PC-9 (cell line): ENCODE data around the gene GSK3B. TPM values are rescaled to one million over a fixed set of nuclear protein-coding genes. Genes with fewer than 3 reads are reported as not detected.
"Not testable (repeated sequence)": the region's sequence is repeated elsewhere in the genome, so short reads cannot be mapped to it uniquely, and the experiment has no call there.

Experiments
- BruUV-seq: library from RNA; stranded (reverse); fragments of 400-500 nt; replicated peaks from 2 replicates; lab custom pipeline; 2021; lab: Mats Ljungman, UMichigan
- CTCF ChIA-PET: fragments of 300-600 bp; sonication (Branson Sonifier 250); formaldehyde crosslinking; loops from one replicate; lab custom pipeline; 2022; ENCODE audit warnings: antibody characterized with exemption; lab: Charles Lee
- POLR2A ChIA-PET: fragments of 300-600 bp; sonication (Branson Sonifier 250); formaldehyde crosslinking; loops from one replicate; lab custom pipeline; 2022; ENCODE audit warnings: antibody characterized with exemption; ENCODE audit not compliant: unreplicated experiment; lab: Charles Lee
- DNase-seq, 2 experiments: peaks; one replicate each; pipeline versions ENCODE4 v3.0.0 to v3.0.0-alpha.2; 2015 to 2022; ENCODE audit warnings: mixed read lengths in 1 of 2
- H2AFZ ChIP-seq: fragments of 200-600 bp; sonication (generic); 2 replicates; pipeline ENCODE4 v1.8.1; 2017; ENCODE audit warnings: antibody characterized with exemption
- H3F3A ChIP-seq: fragments of 200-600 bp; sonication (generic); 2 replicates; pipeline ENCODE4 v1.8.1; 2017; ENCODE audit warnings: antibody characterized with exemption, mild to moderate bottlenecking, low read depth; ENCODE audit not compliant: insufficient read depth
- H3K27ac ChIP-seq: fragments of 200-600 bp; sonication (generic); 2 replicates; pipeline ENCODE4 v1.6.1; 2016; ENCODE audit warnings: mixed run types
- H3K27me3 ChIP-seq: fragments of 200-600 bp; sonication (generic); 2 replicates; pipeline ENCODE4 v1.6.1; 2016; ENCODE audit warnings: low read depth, mixed run types; ENCODE audit not compliant: insufficient read depth
- H3K36me3 ChIP-seq: fragments of 200-600 bp; sonication (generic); 2 replicates; pipeline ENCODE4 v1.6.1; 2016; ENCODE audit warnings: low read depth, mixed run types
- H3K4me1 ChIP-seq: fragments of 200-600 bp; sonication (generic); replicated peaks from 2 replicates; pipeline ENCODE4 v1.6.1; 2016; ENCODE audit warnings: mixed run types; ENCODE audit not compliant: insufficient read depth
- H3K4me2 ChIP-seq: fragments of 200-600 bp; sonication (generic); 2 replicates; pipeline ENCODE4 v1.6.1; 2017; ENCODE audit warnings: mixed run types
- H3K4me3 ChIP-seq: fragments of 200-600 bp; sonication (generic); 2 replicates; pipeline ENCODE4 v1.6.1; 2016; ENCODE audit warnings: mixed run types
- H3K79me2 ChIP-seq: fragments of 200-600 bp; sonication (generic); 2 replicates; pipeline ENCODE4 v1.6.1; 2017; ENCODE audit warnings: low read depth, mixed run types
- H3K9me2 ChIP-seq: fragments of 200-600 bp; sonication (generic); 2 replicates; pipeline ENCODE4 v1.8.1; 2017; ENCODE audit warnings: mild to moderate bottlenecking; ENCODE audit not compliant: insufficient read depth
- H3K9me3 ChIP-seq: fragments of 200-600 bp; sonication (generic); 2 replicates; pipeline ENCODE4 v1.8.1; 2016; ENCODE audit warnings: low read depth; ENCODE audit not compliant: insufficient read depth
- H4K20me1 ChIP-seq: fragments of 200-600 bp; sonication (generic); 2 replicates; pipeline ENCODE4 v1.8.1; 2017; ENCODE audit not compliant: insufficient read depth
- EZH2 ChIP-seq: fragments of 200-600 bp; sonication (generic); IDR thresholded peaks from 2 replicates; pipeline ENCODE4 v1.8.0; 2017; ENCODE audit warnings: antibody characterized with exemption, low read depth
- intact Hi-C: fragments of 100-400 bp; cut with micrococcal nuclease; formaldehyde crosslinking; loops from one replicate; pipeline ENCODE4 v1.10.0; 2022; ENCODE audit not compliant: unreplicated experiment
- total RNA-seq: library from RNA; stranded (reverse); gene quantifications from 2 replicates; pipeline ENCODE4 v1.2.3, GENCODE V29; 2021
- TF ChIP-seq, protein P1 (sequence below): fragments of 200-600 bp; sonication (generic); conservative IDR thresholded peaks from 2 replicates; pipeline ENCODE4 v1.6.1; 2017; ENCODE audit warnings: mixed run types, antibody characterized with exemption, mild to moderate bottlenecking, moderate library complexity

GSK3B gene
- total RNA-seq, 1 experiment from 2014 or later, result 62.0 TPM

DNA sequence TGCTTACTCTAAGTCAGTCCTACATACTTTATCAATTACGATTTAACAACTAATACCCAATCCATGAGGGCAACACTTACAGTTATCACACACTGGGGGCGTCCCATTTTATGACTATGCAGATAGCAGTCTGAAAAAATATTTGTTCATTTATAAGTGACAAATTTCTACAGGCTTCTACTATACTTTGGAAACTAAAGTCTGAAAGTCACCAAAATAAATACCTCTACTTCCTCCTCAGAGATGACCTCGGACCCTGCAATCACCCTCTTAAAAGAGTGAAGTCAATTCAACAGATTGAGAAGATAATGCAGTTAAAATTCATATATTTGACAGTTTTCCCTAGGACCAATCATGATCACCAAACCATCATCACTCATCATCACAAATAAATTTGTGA, 76.6 kb downstream of the GSK3B start:
- Histone ChIP-seq H3K27ac (no peak overlapping the region), H3K4me1 (no peaks in the 10 kb centered on the region), H4K20me1 (peaks cover 78% of the 10 kb centered on the region), H3K4me3 (no peak overlapping the region), H3F3A (peaks cover 5% of the 10 kb centered on the region), H2AFZ (no peak overlapping the region), H3K27me3 (no peaks in the 10 kb centered on the region), H3K36me3 (no peaks in the 10 kb centered on the region; the same call in 1 of the 2 replicates), H3K9me3 (no peaks in the 10 kb centered on the region), H3K9me2 (no peaks in the 10 kb centered on the region), H3K79me2 (peaks cover 96% of the 10 kb centered on the region), H3K4me2 (no peak overlapping the region)
- TF ChIP-seq, protein P1, sequence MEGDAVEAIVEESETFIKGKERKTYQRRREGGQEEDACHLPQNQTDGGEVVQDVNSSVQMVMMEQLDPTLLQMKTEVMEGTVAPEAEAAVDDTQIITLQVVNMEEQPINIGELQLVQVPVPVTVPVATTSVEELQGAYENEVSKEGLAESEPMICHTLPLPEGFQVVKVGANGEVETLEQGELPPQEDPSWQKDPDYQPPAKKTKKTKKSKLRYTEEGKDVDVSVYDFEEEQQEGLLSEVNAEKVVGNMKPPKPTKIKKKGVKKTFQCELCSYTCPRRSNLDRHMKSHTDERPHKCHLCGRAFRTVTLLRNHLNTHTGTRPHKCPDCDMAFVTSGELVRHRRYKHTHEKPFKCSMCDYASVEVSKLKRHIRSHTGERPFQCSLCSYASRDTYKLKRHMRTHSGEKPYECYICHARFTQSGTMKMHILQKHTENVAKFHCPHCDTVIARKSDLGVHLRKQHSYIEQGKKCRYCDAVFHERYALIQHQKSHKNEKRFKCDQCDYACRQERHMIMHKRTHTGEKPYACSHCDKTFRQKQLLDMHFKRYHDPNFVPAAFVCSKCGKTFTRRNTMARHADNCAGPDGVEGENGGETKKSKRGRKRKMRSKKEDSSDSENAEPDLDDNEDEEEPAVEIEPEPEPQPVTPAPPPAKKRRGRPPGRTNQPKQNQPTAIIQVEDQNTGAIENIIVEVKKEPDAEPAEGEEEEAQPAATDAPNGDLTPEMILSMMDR, result no peak
- TF ChIP-seq EZH2, result no peak
- CTCF ChIA-PET, result no interaction called here
- no peak for DNase-seq
- BruUV-seq, result no TSS peak
- POLR2A ChIA-PET, result no interaction called here
- intact Hi-C loops, result loop anchor here (5.0 kb wide), 1 partner anchor 325 kb away; no protein-coding TSS in a partner anchor

DNA sequence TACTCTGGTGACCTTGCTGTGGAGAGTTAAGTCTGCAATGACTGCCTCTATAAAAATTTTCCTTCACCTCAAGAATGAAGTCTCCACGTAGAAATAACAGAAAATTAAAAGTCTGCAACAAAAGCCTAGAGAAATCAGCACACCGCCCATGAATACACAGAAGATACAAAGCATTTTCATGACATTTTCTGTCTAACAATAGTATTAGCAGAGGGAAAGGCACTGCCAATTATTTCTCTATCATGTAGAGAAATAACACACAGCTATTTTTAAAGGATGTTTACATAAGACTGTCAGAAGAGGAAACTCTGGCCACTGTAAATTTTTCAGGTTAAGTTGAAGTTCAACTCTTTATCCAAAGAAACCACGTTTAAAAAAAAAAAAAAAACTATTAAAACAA, 80.8 kb downstream of the GSK3B start:
- BruUV-seq, result no TSS peak
- no peaks in the 10 kb centered on the region; the same call in 1 of the 2 replicates for H3K36me3 ChIP-seq
- POLR2A ChIA-PET, result no interaction called here
- H3K9me3 ChIP-seq, result no peaks in the 10 kb centered on the region
- H3K79me2 ChIP-seq, result peaks cover 99% of the 10 kb centered on the region
- no peak for DNase-seq
- peaks cover 2% of the 10 kb centered on the region; the same call in 1 of the 2 replicates for H3F3A ChIP-seq
- H3K27me3 ChIP-seq, result no peaks in the 10 kb centered on the region
- no peaks in the 10 kb centered on the region for H3K9me2 ChIP-seq
- H3K4me2 ChIP-seq, result no peak overlapping the region
- no peak overlapping the region for H3K4me3 ChIP-seq
- no peak for TF ChIP-seq EZH2
- H4K20me1 ChIP-seq, result peaks cover 65% of the 10 kb centered on the region
- no peaks in the 10 kb centered on the region for H3K4me1 ChIP-seq
- H2AFZ ChIP-seq, result no peak overlapping the region
- intact Hi-C loops, result no loop called here
- H3K27ac ChIP-seq, result no peak overlapping the region
- CTCF ChIA-PET, result no interaction called here

DNA sequence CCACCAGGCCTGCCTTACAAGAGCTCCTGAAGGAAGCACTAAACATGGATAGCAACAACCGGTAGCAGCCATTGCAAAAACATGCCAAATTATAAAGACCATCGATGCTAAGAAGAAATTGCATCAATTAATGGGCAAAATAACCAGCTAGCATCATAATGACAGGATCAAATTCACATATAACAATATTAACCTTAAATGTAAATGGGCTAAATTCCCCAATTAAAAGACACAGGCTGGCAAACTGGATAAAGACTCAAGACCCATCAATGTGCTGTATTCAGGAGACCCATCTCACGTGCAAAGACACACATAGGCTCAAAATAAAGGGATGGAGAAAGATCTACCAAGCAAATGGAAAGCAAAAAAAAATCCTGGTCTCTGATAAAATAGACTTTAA, 88.5 kb downstream of the GSK3B start:
- H3K4me3 ChIP-seq, H3K4me1 ChIP-seq, CTCF ChIA-PET, BruUV-seq, H3K27me3 ChIP-seq, H3K27ac ChIP-seq, H3K4me2 ChIP-seq, intact Hi-C loops, DNase-seq, POLR2A ChIA-PET, H2AFZ ChIP-seq, H3K9me3 ChIP-seq, H3K9me2 ChIP-seq, H3K36me3 ChIP-seq, H3F3A ChIP-seq: not testable (repeated sequence)
- Histone ChIP-seq H3K79me2 (peaks cover 91% of the 10 kb centered on the region), H4K20me1 (peaks cover 34% of the 10 kb centered on the region)

DNA sequence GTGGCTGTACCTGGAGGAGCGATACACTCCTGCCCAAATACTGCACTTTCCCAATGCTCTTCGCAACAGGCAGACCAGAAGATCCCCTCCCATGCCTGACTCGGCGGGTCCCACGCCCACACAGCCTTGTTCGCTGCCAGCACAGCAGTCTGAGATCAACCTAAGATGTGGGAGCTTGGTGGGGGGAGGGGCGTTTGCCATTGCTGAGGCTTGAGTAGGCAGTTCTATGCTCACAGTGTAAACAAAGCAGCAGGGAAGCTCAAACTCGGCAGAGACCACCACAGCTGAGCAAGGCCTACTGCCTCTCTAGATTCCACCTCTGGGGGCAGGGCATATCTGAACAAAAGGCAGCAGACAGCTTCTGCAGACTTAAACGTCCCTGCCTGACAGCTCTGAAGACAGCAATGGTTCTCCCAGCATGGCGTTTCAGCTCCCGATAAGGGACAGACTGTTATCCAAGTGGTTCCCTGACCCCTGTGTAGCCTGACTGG, 90.2 kb downstream of the GSK3B start:
- CTCF ChIA-PET, DNase-seq, H3K4me1 ChIP-seq, H3K27ac ChIP-seq, H2AFZ ChIP-seq, POLR2A ChIA-PET, BruUV-seq, intact Hi-C loops, H3K9me3 ChIP-seq, H3K4me3 ChIP-seq, H3K27me3 ChIP-seq, H3K4me2 ChIP-seq, H3K9me2 ChIP-seq: not testable (repeated sequence)
- Histone ChIP-seq H4K20me1 (peaks cover 38% of the 10 kb centered on the region), H3K79me2 (peaks cover 88% of the 10 kb centered on the region), H3K36me3 (peaks cover 21% of the 10 kb centered on the region), H3F3A (peaks cover 18% of the 10 kb centered on the region; the same call in 1 of the 2 replicates)
